ENCODE results near the gene SNAI3.

Gene SNAI3

DNA sequence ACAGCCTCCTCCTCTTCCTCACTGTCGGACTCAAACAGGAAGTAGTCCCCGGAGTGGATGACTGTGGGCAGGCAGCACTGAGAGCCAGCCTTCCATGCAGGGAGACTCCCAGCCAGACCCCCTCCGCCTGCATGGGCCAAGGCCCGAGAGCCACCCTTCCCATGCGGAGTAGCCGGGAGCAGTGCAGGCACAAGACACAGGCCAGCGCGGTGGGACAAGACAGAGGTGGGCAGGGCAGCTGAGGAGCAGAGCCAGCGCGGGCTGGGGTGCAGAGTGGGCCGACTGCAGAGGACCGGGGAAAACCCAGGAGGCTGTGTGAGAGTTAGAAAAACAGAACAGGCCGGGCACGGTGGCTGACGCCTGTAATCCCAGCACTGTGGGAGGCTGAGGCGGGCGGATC, 37.6 kb upstream of the SNAI3 start:
- no peak overlapping the region for H3K4me3 ChIP-seq (ENCODE audit: low read depth, low read length)
- ChIA-PET POLR2A (no interaction called here), CTCF (interaction anchor here (0.7 to 2.5 kb wide), 2 partner anchors 13 to 97 kb away, joined by 5 to 6 read pairs; no protein-coding TSS in a partner anchor)
- H3K36me3 ChIP-seq (ENCODE audit: control insufficient read depth in 2 of 2, insufficient read depth in 1 of 2, low read length in 2 of 2): peaks cover 0 to 86% of the 10 kb centered on the region in 2 experiments; a peak in 2 of 3 replicates
- TF ChIP-seq ZNF302 (tag by site-specific recombination; IDR thresholded peaks at IDR 0.05; ENCODE audit: low read depth) (no peak), MZF1 (tag by site-specific recombination; IDR thresholded peaks at IDR 0.05; ENCODE audit: borderline replicate concordance) (no peak), ZNF561 (tag by site-specific recombination; IDR thresholded peaks at IDR 0.05; ENCODE audit: borderline replicate concordance) (no peak), SALL2 (tag by site-specific recombination; IDR thresholded peaks at IDR 0.05; ENCODE audit: borderline replicate concordance) (no peak), ZNF664 (tag by site-specific recombination; IDR thresholded peaks at IDR 0.05) (no peak), ZNF426 (tag by site-specific recombination; IDR thresholded peaks at IDR 0.05) (no peak), ZNF175 (tag by site-specific recombination; IDR thresholded peaks at IDR 0.05) (no peak), ZBTB1 (tag by site-specific recombination; IDR thresholded peaks at IDR 0.05) (no peak), ZNF654 (tag by site-specific recombination; IDR thresholded peaks at IDR 0.05; ENCODE audit: low read depth) (no peak), KLF10 (tag by site-specific recombination; IDR thresholded peaks at IDR 0.05) (no peak), ZNF621 (tag by site-specific recombination; IDR thresholded peaks at IDR 0.05) (no peak), ZBTB48 (tag by site-specific recombination; IDR thresholded peaks at IDR 0.05) (no peak)
- TF ChIP-seq, protein P1, sequence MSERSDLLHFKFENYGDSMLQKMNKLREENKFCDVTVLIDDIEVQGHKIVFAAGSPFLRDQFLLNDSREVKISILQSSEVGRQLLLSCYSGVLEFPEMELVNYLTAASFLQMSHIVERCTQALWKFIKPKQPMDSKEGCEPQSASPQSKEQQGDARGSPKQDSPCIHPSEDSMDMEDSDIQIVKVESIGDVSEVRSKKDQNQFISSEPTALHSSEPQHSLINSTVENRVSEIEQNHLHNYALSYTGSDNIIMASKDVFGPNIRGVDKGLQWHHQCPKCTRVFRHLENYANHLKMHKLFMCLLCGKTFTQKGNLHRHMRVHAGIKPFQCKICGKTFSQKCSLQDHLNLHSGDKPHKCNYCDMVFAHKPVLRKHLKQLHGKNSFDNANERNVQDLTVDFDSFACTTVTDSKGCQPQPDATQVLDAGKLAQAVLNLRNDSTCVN (tag by site-specific recombination; optimal IDR thresholded peaks at IDR 0.05): no peak
- TF ChIP-seq, protein P2, sequence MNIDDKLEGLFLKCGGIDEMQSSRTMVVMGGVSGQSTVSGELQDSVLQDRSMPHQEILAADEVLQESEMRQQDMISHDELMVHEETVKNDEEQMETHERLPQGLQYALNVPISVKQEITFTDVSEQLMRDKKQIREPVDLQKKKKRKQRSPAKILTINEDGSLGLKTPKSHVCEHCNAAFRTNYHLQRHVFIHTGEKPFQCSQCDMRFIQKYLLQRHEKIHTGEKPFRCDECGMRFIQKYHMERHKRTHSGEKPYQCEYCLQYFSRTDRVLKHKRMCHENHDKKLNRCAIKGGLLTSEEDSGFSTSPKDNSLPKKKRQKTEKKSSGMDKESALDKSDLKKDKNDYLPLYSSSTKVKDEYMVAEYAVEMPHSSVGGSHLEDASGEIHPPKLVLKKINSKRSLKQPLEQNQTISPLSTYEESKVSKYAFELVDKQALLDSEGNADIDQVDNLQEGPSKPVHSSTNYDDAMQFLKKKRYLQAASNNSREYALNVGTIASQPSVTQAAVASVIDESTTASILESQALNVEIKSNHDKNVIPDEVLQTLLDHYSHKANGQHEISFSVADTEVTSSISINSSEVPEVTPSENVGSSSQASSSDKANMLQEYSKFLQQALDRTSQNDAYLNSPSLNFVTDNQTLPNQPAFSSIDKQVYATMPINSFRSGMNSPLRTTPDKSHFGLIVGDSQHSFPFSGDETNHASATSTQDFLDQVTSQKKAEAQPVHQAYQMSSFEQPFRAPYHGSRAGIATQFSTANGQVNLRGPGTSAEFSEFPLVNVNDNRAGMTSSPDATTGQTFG (tag by site-specific recombination; IDR thresholded peaks at IDR 0.05; ENCODE audit: borderline replicate concordance): no peak
- TF ChIP-seq, protein P3, sequence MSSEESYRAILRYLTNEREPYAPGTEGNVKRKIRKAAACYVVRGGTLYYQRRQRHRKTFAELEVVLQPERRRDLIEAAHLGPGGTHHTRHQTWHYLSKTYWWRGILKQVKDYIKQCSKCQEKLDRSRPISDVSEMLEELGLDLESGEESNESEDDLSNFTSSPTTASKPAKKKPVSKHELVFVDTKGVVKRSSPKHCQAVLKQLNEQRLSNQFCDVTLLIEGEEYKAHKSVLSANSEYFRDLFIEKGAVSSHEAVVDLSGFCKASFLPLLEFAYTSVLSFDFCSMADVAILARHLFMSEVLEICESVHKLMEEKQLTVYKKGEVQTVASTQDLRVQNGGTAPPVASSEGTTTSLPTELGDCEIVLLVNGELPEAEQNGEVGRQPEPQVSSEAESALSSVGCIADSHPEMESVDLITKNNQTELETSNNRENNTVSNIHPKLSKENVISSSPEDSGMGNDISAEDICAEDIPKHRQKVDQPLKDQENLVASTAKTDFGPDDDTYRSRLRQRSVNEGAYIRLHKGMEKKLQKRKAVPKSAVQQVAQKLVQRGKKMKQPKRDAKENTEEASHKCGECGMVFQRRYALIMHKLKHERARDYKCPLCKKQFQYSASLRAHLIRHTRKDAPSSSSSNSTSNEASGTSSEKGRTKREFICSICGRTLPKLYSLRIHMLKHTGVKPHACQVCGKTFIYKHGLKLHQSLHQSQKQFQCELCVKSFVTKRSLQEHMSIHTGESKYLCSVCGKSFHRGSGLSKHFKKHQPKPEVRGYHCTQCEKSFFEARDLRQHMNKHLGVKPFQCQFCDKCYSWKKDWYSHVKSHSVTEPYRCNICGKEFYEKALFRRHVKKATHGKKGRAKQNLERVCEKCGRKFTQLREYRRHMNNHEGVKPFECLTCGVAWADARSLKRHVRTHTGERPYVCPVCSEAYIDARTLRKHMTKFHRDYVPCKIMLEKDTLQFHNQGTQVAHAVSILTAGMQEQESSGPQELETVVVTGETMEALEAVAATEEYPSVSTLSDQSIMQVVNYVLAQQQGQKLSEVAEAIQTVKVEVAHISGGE (tag by site-specific recombination; conservative IDR thresholded peaks at IDR 0.05; ENCODE audit: low read depth): no peak
- TF ChIP-seq, protein P4, sequence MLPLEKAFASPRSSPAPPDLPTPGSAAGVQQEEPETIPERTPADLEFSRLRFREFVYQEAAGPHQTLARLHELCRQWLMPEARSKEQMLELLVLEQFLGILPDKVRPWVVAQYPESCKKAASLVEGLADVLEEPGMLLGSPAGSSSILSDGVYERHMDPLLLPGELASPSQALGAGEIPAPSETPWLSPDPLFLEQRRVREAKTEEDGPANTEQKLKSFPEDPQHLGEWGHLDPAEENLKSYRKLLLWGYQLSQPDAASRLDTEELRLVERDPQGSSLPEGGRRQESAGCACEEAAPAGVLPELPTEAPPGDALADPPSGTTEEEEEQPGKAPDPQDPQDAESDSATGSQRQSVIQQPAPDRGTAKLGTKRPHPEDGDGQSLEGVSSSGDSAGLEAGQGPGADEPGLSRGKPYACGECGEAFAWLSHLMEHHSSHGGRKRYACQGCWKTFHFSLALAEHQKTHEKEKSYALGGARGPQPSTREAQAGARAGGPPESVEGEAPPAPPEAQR (tag by site-specific recombination; IDR thresholded peaks at IDR 0.05): no peak
- H3K27ac ChIP-seq (ENCODE audit: extremely low read depth, low read depth, low read length): no peak overlapping the region
- no peaks in the 10 kb centered on the region for H3K4me1 ChIP-seq (ENCODE audit: control insufficient read depth, insufficient read depth, low read length)
- no peaks in the 10 kb centered on the region for H3K9me3 ChIP-seq (ENCODE audit: control insufficient read depth, insufficient read depth, low read depth, low read length)

DNA sequence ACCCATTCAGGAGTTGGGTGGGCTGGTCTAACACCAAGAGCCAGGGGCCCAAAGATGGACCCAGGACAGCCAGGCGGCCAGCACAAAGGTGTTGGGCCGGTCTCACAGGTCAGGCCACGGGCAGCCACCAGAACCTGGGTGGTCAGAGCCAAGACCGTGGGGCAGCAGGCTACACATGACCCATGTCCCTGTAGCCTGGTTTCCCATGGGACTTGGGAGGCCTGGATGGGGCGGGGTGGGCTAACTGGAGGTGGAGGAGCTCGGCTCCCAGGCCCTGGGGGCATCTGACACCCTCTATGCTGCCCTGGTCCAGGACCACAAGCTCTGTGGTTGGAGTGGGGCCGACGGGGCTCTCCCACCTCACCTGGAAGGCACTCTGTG, 37.2 kb upstream of the SNAI3 start:
- ChIA-PET POLR2A (no interaction called here), CTCF (interaction anchor here (2.5 kb wide), 1 partner anchor 14 kb away, joined by 6 read pairs; no protein-coding TSS in a partner anchor)
- H3K9me3 ChIP-seq (ENCODE audit: control insufficient read depth, insufficient read depth, low read depth, low read length): no peaks in the 10 kb centered on the region
- no peak overlapping the region for H3K27ac ChIP-seq (ENCODE audit: extremely low read depth, low read depth, low read length)
- no peaks in the 10 kb centered on the region for H3K4me1 ChIP-seq (ENCODE audit: control insufficient read depth, insufficient read depth, low read length)
- peaks cover 0 to 90% of the 10 kb centered on the region in 2 experiments; a peak in 2 of 3 replicates for H3K36me3 ChIP-seq (ENCODE audit: control insufficient read depth in 2 of 2, insufficient read depth in 1 of 2, low read length in 2 of 2)
- no peak overlapping the region for H3K4me3 ChIP-seq (ENCODE audit: low read depth, low read length)
- TF ChIP-seq ZNF211 (tag by site-specific recombination; IDR thresholded peaks at IDR 0.05; ENCODE audit: low read depth): no peak
- TF ChIP-seq ZNF544 (tag by site-specific recombination; IDR thresholded peaks at IDR 0.05): no peak
- TF ChIP-seq ZNF561 (tag by site-specific recombination; IDR thresholded peaks at IDR 0.05; ENCODE audit: borderline replicate concordance): no peak
- TF ChIP-seq, protein P5, sequence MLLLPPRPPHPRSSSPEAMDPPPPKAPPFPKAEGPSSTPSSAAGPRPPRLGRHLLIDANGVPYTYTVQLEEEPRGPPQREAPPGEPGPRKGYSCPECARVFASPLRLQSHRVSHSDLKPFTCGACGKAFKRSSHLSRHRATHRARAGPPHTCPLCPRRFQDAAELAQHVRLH (tag by site-specific recombination; IDR thresholded peaks at IDR 0.05): no peak
